Nephron progenitor cell (in vitro differentiated cells): ENCODE measurements around the gene PAPLN.

Experiments
- DNase-seq: peaks from one replicate; pipeline ENCODE4 v3.0.0; 2021
- H3K27ac Mint-ChIP-seq: 2 replicates; pipeline ENCODE4 v1.8.0; 2021; ENCODE audit warnings: mild to moderate bottlenecking, moderate library complexity, mixed read lengths
- H3K27me3 Mint-ChIP-seq: 2 replicates; pipeline ENCODE4 v1.8.0; 2021; ENCODE audit warnings: mild to moderate bottlenecking, low read depth, mixed read lengths; ENCODE audit not compliant: poor library complexity
- H3K36me3 Mint-ChIP-seq: 2 replicates; pipeline ENCODE4 v1.8.0; 2021; ENCODE audit warnings: low read depth, mixed read lengths
- H3K4me1 Mint-ChIP-seq: 2 replicates; pipeline ENCODE4 v1.8.0; 2021; ENCODE audit warnings: mixed read lengths
- H3K4me3 Mint-ChIP-seq: 2 replicates; pipeline ENCODE4 v1.8.0; 2021; ENCODE audit warnings: mild to moderate bottlenecking, moderate library complexity, mixed read lengths
- H3K9me3 Mint-ChIP-seq: 2 replicates; pipeline ENCODE4 v1.8.0; 2021; ENCODE audit warnings: mild to moderate bottlenecking, moderate library complexity, mixed read lengths
- CTCF ChIP-seq: fragments of 200-600 bp; sonication (generic); IDR thresholded peaks from 2 replicates; pipeline ENCODE4 v1.5.0; 2021; ENCODE audit warnings: antibody characterized with exemption

PAPLN gene

DNA sequence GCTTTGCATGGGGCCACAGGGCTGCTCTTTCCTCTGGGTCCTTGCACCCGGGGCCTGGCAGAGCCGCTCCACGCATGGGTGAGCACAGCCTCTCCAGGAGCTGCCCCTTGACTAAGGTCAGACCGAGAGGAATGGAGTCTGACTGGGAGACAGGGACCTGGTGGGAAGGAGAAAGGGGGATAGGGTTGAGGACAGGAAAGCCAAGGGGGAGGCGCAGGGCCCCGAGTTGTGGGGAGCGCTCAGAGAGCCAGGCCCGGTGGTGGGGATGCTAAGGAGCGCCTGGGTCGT is 16.0 kb downstream of the PAPLN start:
- no peaks in the 10 kb centered on the region for H3K9me3 Mint-ChIP-seq
- H3K4me1 Mint-ChIP-seq = peaks cover 47% of the 10 kb centered on the region
- no peak for DNase-seq
- peaks cover 6% of the 10 kb centered on the region for H3K27me3 Mint-ChIP-seq
- no peaks in the 10 kb centered on the region for H3K36me3 Mint-ChIP-seq
- no peak for TF ChIP-seq CTCF
- no peak overlapping the region for H3K4me3 Mint-ChIP-seq
- no peak overlapping the region for H3K27ac Mint-ChIP-seq

DNA sequence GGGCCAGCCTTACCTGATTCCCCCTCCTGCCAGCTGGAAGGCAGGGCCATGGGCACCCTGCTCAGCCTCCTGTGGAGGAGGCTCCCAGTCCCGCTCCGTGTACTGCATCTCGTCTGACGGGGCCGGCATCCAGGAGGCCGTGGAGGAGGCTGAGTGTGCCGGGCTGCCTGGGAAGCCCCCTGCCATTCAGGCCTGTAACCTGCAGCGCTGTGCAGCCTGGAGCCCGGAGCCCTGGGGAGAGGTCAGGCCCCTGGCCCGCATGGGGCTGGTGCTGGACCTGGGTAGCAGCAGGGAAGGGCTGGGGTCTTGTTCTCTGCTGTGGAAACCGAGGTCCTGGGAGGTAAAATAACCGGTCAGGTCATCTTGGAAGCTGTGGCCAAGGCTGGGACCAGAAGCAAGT is 16.4 kb downstream of the PAPLN start:
- no peak overlapping the region for H3K4me3 Mint-ChIP-seq
- H3K27me3 Mint-ChIP-seq = peaks cover 6% of the 10 kb centered on the region
- H3K9me3 Mint-ChIP-seq = no peaks in the 10 kb centered on the region
- no peaks in the 10 kb centered on the region for H3K36me3 Mint-ChIP-seq
- H3K4me1 Mint-ChIP-seq = peaks cover 43% of the 10 kb centered on the region
- DNase-seq = no peak
- TF ChIP-seq CTCF = no peak
- no peak overlapping the region for H3K27ac Mint-ChIP-seq

DNA sequence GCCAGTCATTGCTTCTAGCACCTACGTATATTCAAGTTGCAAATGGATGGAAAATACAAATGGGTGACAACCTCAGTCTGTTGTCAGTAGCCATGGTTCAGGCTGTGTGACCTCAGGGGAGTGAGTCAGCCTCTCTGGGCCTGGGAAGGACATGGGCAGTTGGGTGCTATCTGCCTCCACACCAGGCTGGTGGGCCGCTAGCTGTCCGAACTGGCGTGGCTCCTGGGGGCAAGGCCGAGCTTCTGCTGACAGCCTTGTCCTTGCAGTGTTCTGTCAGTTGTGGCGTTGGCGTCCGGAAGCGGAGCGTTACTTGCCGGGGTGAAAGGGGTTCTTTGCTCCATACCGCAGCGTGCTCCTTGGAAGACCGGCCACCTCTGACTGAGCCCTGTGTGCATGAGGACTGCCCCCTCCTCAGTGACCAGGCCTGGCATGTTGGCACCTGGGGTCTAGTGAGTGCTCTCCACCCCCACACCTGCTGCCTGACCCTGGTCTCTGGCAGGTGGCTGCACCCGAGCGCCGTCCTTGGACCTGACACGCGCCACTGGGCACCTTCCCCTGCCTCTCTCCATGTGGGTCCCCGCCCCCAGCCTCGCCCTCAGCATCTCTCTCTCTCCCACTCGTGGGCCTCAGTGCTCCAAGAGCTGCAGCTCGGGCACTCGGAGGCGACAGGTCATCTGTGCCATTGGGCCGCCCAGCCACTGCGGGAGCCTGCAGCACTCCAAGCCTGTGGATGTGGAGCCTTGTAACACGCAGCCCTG is 17.1 kb downstream of the PAPLN start:
- Mint-ChIP-seq H3K4me1 (peaks cover 36% of the 10 kb centered on the region), H3K27ac (no peak overlapping the region), H3K36me3 (no peaks in the 10 kb centered on the region), H3K27me3 (peaks cover 6% of the 10 kb centered on the region), H3K9me3 (no peaks in the 10 kb centered on the region), H3K4me3 (no peak overlapping the region)
- TF ChIP-seq CTCF = no peak
- no peak for DNase-seq

- Mint-ChIP-seq H3K9me3 (no peaks in the 10 kb centered on the region), H3K4me1 (peaks cover 31% of the 10 kb centered on the region), H3K27ac (peak overlapping the region; percentile 37), H3K27me3 (peaks cover 6% of the 10 kb centered on the region), H3K4me3 (no peak overlapping the region), H3K36me3 (no peaks in the 10 kb centered on the region)
- TF ChIP-seq CTCF = no peak
- DNase-seq = no peak
Observed at GRCh38 chr14:73255005-73255400, 17.7 kb downstream of the PAPLN start.

- Mint-ChIP-seq H3K27ac (no peak overlapping the region), H3K27me3 (peaks cover 6% of the 10 kb centered on the region), H3K9me3 (no peaks in the 10 kb centered on the region), H3K36me3 (no peaks in the 10 kb centered on the region), H3K4me1 (peaks cover 26% of the 10 kb centered on the region), H3K4me3 (no peak overlapping the region)
- no peak for TF ChIP-seq CTCF
- DNase-seq = no peak
Observed at GRCh38 chr14:73255693-73256225, 18.5 kb downstream of the PAPLN start.

GRCh38 chr14:73258076-73258475 is 20.8 kb downstream of the PAPLN start:
- H3K27ac Mint-ChIP-seq = no peak overlapping the region
- DNase-seq = no peak
- H3K36me3 Mint-ChIP-seq = no peaks in the 10 kb centered on the region
- H3K9me3 Mint-ChIP-seq = no peaks in the 10 kb centered on the region
- peaks cover 30% of the 10 kb centered on the region for H3K4me1 Mint-ChIP-seq
- no peak overlapping the region for H3K4me3 Mint-ChIP-seq
- TF ChIP-seq CTCF = no peak
- H3K27me3 Mint-ChIP-seq = peaks cover 6% of the 10 kb centered on the region
